Measurements from ENCODE around the gene OR51S1. TPM values are rescaled to one million over a fixed set of nuclear protein-coding genes. Genes with fewer than 3 reads are reported as not detected.
"Not testable (repeated sequence)": the region's sequence is repeated elsewhere in the genome, so short reads cannot be mapped to it uniquely, and the experiment has no call there.

OR51S1 gene
- polyA plus RNA-seq (ENCODE audit: insufficient read length in 3 of 3) = not detected
- long read RNA-seq, donor 1 = 0 reads
- long read RNA-seq, donor 2 = 0 reads
- long read RNA-seq, donor 3 = 0 reads
- long read RNA-seq, donor 4 = 0 reads
- long read RNA-seq, donor 5 = 0 reads
- long read RNA-seq, donor 6 = 0 reads
- long read RNA-seq, donor 7 = 0 reads
- long read RNA-seq, donor 8 = 0 reads
- long read RNA-seq, donor 9 = 0 reads
- long read RNA-seq, donor 10 = 0 reads
- long read RNA-seq, donor 11 = 0 reads
- long read RNA-seq, donor 12 = 0 reads
- long read RNA-seq, donor 13 = 0 reads
- long read RNA-seq, donor 14 = 0 reads
- long read RNA-seq, donor 15 = 0 reads
- long read RNA-seq, donor 16 = 0 reads

- no peak for DNase-seq
Measured at GRCh38 chr11:4848908-4849532, at the start of gene OR51S1. Gene OR51S1 (minus strand): TSS chr11:4849208. CDS start chr11:4849208, 0 bp downstream.

- DNase-seq = no peak
Measured at GRCh38 chr11:4891996-4892640, 43.1 kb upstream of the OR51S1 start.

- no peak for DNase-seq
Measured at GRCh38 chr11:4890279-4890678, 41.3 kb upstream of the OR51S1 start.

GRCh38 chr11:4887591-4887990 is 38.6 kb upstream of the OR51S1 start:
- DNase-seq = no peak

GRCh38 chr11:4886186-4886585 is 37.2 kb upstream of the OR51S1 start:
- no peak for DNase-seq

- DNase-seq = no peak
Measured at GRCh38 chr11:4884361-4884760, 35.4 kb upstream of the OR51S1 start.

- DNase-seq = no peak
Measured at GRCh38 chr11:4882543-4882942, 33.5 kb upstream of the OR51S1 start.

- DNase-seq = peak; percentile 17
Measured at GRCh38 chr11:4881860-4882500, 33.0 kb upstream of the OR51S1 start, which contains the start of gene OR51T1. Gene OR51T1 (plus strand): TSS chr11:4881900. CDS start chr11:4881900, 0 bp downstream.

GRCh38 chr11:4881188-4881587 is 32.2 kb upstream of the OR51S1 start:
- DNase-seq = no peak

GRCh38 chr11:4865855-4866254 is 16.8 kb upstream of the OR51S1 start:
- DNase-seq = no peak

- no peak for DNase-seq
Measured at GRCh38 chr11:4863876-4864275, 14.9 kb upstream of the OR51S1 start.

GRCh38 chr11:4862447-4863236 is 13.6 kb upstream of the OR51S1 start:
- no peak for DNase-seq

GRCh38 chr11:4854286-4854685 is 5.3 kb upstream of the OR51S1 start:
- DNase-seq = not testable (repeated sequence)

- no peak for DNase-seq
Measured at GRCh38 chr11:4851033-4851432, 2.0 kb upstream of the OR51S1 start.

- no peak for DNase-seq
Measured at GRCh38 chr11:4839851-4840549, 9.0 kb downstream of the OR51S1 start.

GRCh38 chr11:4830909-4831308 is 18.1 kb downstream of the OR51S1 start:
- no peak for DNase-seq

GRCh38 chr11:4830346-4830745 is 18.7 kb downstream of the OR51S1 start:
- peak; percentile 53 for DNase-seq

- DNase-seq = peak; percentile 16
Measured at GRCh38 chr11:4826425-4826824, 22.6 kb downstream of the OR51S1 start.

- no peak for DNase-seq
Measured at GRCh38 chr11:4825132-4825531, 23.9 kb downstream of the OR51S1 start.

GRCh38 chr11:4821021-4821420 is 28.0 kb downstream of the OR51S1 start, which contains the start of gene OR51F2:
Gene OR51F2 (plus strand): TSS chr11:4821321. CDS start chr11:4821422, 101 bp downstream.
- DNase-seq = no peak

GRCh38 chr11:4809246-4809645 is 39.8 kb downstream of the OR51S1 start:
- no peak for DNase-seq
